H1 (cell line): ENCODE measurements around the gene CCDC138. TPM values are rescaled to one million over a fixed set of nuclear protein-coding genes. Genes with fewer than 3 reads are reported as not detected.

ENCODE experiments used
- NRF1 ChIP-seq: IDR thresholded peaks from 2 replicates; pipeline ENCODE4 v1.6.1; 2011; ENCODE audit warnings: mild to moderate bottlenecking, low read depth, low read length, improper control_type of control experiment
- POLR2A ChIP-seq, 2 experiments: IDR thresholded peaks; 1 replicate in 1 of 2; 2 replicates in 1 of 2; pipeline ENCODE4 v1.6.1; 2011; ENCODE audit warnings: low read depth in 2 of 2, low read length in 2 of 2, mild to moderate bottlenecking in 2 of 2; ENCODE audit errors: control extremely low read depth in 1 of 2
- RNF2 ChIP-seq: fragments of 200-900, 300-1000 bp; sonication (generic); IDR thresholded peaks from 2 replicates; pipeline ENCODE4 v1.7.1; 2016; ENCODE audit warnings: borderline replicate concordance, low read depth, mild to moderate bottlenecking, antibody characterized with exemption, low read length; ENCODE audit not compliant: poor library complexity, severe bottlenecking; ENCODE audit errors: missing control alignments
- RXRA ChIP-seq: IDR thresholded peaks from 2 replicates; pipeline ENCODE4 v1.6.1; 2011; ENCODE audit warnings: low read depth, mild to moderate bottlenecking, low read length, moderate library complexity; ENCODE audit not compliant: insufficient read depth
- SIN3A ChIP-seq, 2 experiments: IDR thresholded peaks in 1 of 2; conservative IDR thresholded peaks in 1 of 2; 2 replicates each; pipeline ENCODE4 v1.6.1; 2011 to 2012; ENCODE audit warnings: low read length in 2 of 2, improper control_type of control experiment in 1 of 2, low read depth in 1 of 2, mild to moderate bottlenecking in 1 of 2
- SRF ChIP-seq: IDR thresholded peaks from 2 replicates; pipeline ENCODE4 v1.6.1; 2011; ENCODE audit warnings: mild to moderate bottlenecking, low read depth, low read length, moderate library complexity
- polyA plus RNA-seq, 7 experiments: library from polyadenylated mRNA; depleted of rRNA in 3 of 7; stranded (reverse) in 5 of 7; unstranded in 2 of 7; fragments of >200 nt in 5 of 7; fragments of 200-250 nt in 2 of 7; gene quantifications; 1 replicate in 5 of 7; 2 replicates in 1 of 7; 4 replicates in 1 of 7; pipeline versions ENCODE4 v1.2.1 to v1.2.3, GENCODE V29; 2011 to 2013; ENCODE audit warnings: missing spikeins in 2 of 7, mixed read lengths in 2 of 7
- total RNA-seq: library from RNA; stranded (reverse); fragmentation: NEBNext Ultra II Directional; extraction: Animal tissue kit (Norgen Biotek cat#: 25700); gene quantifications from 2 replicates; pipeline ENCODE4 v1.2.1, GENCODE V29; 2021
- TF ChIP-seq, protein P1 (sequence below), 3 experiments: IDR thresholded peaks; 1 replicate in 2 of 3; 2 replicates in 1 of 3; pipeline versions ENCODE4 v1.5.1 to v1.6.1; 2011; ENCODE audit warnings: low read length in 3 of 3, mild to moderate bottlenecking in 3 of 3, inconsistent platforms in 2 of 3, low read depth in 1 of 3, moderate library complexity in 1 of 3; ENCODE audit not compliant: insufficient read depth in 1 of 3; ENCODE audit errors: control extremely low read depth in 1 of 3

Gene CCDC138
- total and polyA plus RNA-seq, 2 of the 8 experiments (the other 6 are each of a cell fraction or from before 2014, with no cell fraction given), result 8.3 to 29.8 TPM

DNA sequence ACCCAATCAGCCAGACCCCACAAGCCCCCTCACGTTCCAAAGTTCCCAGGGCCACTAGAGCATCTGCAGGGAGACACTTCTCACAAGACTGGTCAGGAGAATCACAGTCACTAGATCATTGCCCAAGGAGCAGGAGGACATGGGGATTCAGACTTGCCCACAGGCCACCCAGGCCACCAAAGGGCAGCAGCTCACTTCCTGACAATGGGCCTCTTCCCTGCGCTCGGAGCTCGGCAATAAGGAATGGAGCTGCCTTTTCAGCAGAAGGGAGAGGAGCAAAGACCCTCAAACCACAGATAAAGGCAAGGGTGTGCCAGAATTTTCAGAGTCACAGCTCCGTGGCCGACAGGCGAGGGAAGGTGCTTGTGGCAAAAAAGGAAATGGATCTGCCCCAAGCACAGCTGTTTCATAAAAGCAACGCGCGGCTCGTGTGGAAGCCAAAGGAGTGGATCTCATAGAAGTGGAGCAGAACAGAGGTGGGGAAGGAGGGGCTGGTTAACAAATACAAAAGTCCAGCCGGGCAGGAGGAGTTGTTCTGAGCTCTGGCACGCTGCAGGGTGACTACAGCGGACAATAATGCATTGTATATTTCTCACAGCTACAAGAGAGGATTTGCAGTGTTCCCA is 130.3 kb downstream of the CCDC138 start (continued):
- TF ChIP-seq, protein P1, sequence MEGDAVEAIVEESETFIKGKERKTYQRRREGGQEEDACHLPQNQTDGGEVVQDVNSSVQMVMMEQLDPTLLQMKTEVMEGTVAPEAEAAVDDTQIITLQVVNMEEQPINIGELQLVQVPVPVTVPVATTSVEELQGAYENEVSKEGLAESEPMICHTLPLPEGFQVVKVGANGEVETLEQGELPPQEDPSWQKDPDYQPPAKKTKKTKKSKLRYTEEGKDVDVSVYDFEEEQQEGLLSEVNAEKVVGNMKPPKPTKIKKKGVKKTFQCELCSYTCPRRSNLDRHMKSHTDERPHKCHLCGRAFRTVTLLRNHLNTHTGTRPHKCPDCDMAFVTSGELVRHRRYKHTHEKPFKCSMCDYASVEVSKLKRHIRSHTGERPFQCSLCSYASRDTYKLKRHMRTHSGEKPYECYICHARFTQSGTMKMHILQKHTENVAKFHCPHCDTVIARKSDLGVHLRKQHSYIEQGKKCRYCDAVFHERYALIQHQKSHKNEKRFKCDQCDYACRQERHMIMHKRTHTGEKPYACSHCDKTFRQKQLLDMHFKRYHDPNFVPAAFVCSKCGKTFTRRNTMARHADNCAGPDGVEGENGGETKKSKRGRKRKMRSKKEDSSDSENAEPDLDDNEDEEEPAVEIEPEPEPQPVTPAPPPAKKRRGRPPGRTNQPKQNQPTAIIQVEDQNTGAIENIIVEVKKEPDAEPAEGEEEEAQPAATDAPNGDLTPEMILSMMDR (IDR thresholded peaks at IDR 0.05; ENCODE audit: control extremely low read depth in 1 of 3, insufficient read depth in 1 of 3, low read depth in 1 of 3, low read length in 3 of 3), result no peak
- TF ChIP-seq RXRA (no peak), SIN3A (conservative IDR thresholded peaks at IDR 0.05 in 1 of 2, IDR thresholded peaks at IDR 0.05 in 1 of 2; ENCODE audit: low read depth in 1 of 2, low read length in 2 of 2) (no peak), SRF (no peak), NRF1 (no peak), RNF2 (no peak), POLR2A (IDR thresholded peaks at IDR 0.05; ENCODE audit: control extremely low read depth in 1 of 2, low read depth in 2 of 2, low read length in 2 of 2) (no peak)
